H1 (cell line): Measurements from ENCODE around the gene ASIC2. TPM values are rescaled to one million over a fixed set of nuclear protein-coding genes. Genes with fewer than 3 reads are reported as not detected.

Experiments used
- ASH2L ChIP-seq: fragments of 200-600, 300-600 bp; sonication (generic); IDR thresholded peaks from one replicate; pipeline ENCODE4 v1.7.1; 2017; ENCODE audit warnings: low read length
- CHD7 ChIP-seq: fragments of 300-600 bp; sonication (generic); IDR thresholded peaks from 2 replicates; pipeline ENCODE4 v1.7.1; 2012; ENCODE audit warnings: low read length, moderate library complexity, mild to moderate bottlenecking, inconsistent platforms; ENCODE audit not compliant: insufficient replicate concordance
- CREB1 ChIP-seq: IDR thresholded peaks from 2 replicates; pipeline ENCODE4 v1.6.1; 2012; ENCODE audit warnings: inconsistent platforms
- POLR2A ChIP-seq, 2 experiments: IDR thresholded peaks; 1 replicate in 1 of 2; 2 replicates in 1 of 2; pipeline ENCODE4 v1.6.1; 2011; ENCODE audit warnings: low read depth in 2 of 2, low read length in 2 of 2, mild to moderate bottlenecking in 2 of 2; ENCODE audit errors: control extremely low read depth in 1 of 2
- polyA plus RNA-seq, 7 experiments: library from polyadenylated mRNA; depleted of rRNA in 3 of 7; stranded (reverse) in 5 of 7; unstranded in 2 of 7; fragments of >200 nt in 5 of 7; fragments of 200-250 nt in 2 of 7; gene quantifications; 1 replicate in 5 of 7; 2 replicates in 1 of 7; 4 replicates in 1 of 7; pipeline versions ENCODE4 v1.2.1 to v1.2.3, GENCODE V29; 2011 to 2013; ENCODE audit warnings: missing spikeins in 2 of 7, mixed read lengths in 2 of 7
- total RNA-seq: library from RNA; stranded (reverse); fragmentation: NEBNext Ultra II Directional; extraction: Animal tissue kit (Norgen Biotek cat#: 25700); gene quantifications from 2 replicates; pipeline ENCODE4 v1.2.1, GENCODE V29; 2021

ASIC2 gene
- total and polyA plus RNA-seq, 2 of the 8 experiments (the other 6 are each of a cell fraction or from before 2014, with no cell fraction given): 0.86 to 1.2 TPM

GRCh38 chr17:33120103-33120502, 173.0 kb downstream of the ASIC2 start (continued):
- TF ChIP-seq CHD7 (no peak), CREB1 (no peak), ASH2L (no peak), POLR2A (IDR thresholded peaks at IDR 0.05; ENCODE audit: control extremely low read depth in 1 of 2, low read depth in 2 of 2, low read length in 2 of 2) (no peak)
- TF ChIP-seq, all 59 proteins: peak for 0
